ENCODE results near the gene NT5C3B. TPM values are rescaled to one million over a fixed set of nuclear protein-coding genes. Genes with fewer than 3 reads are reported as not detected.

Gene NT5C3B
- total RNA-seq, 1 experiment from 2014 or later: 78.8 TPM

GRCh38 chr17:41781404-41782110 lies 54.5 kb downstream of the NT5C3B start:
- Histone ChIP-seq H3K36me3 (ENCODE audit: low read depth, low read length) (no peaks in the 10 kb centered on the region; the same call in 1 of the 2 replicates), H3K4me2 (ENCODE audit: low read length) (no peak overlapping the region), H3K9ac (ENCODE audit: low read length) (no peak overlapping the region), H3K9me2 (replicated peaks; ENCODE audit: low read length) (no peaks in the 10 kb centered on the region), H3K4me3 (ENCODE audit: low read length) (no peak overlapping the region), H3K27me3 (ENCODE audit: low read length) (no peaks in the 10 kb centered on the region), H4K20me1 (ENCODE audit: low read length) (peaks cover 47% of the 10 kb centered on the region), H2AFZ (ENCODE audit: low read length) (no peak overlapping the region), H3K27ac (ENCODE audit: low read length) (no peak overlapping the region), H3F3A (ENCODE audit: low read length, unreplicated experiment) (no peaks in the 10 kb centered on the region), H3K4me1 (ENCODE audit: insufficient read depth, low read length) (peaks cover 32% of the 10 kb centered on the region), H3K79me2 (ENCODE audit: low read length) (peaks cover 64% of the 10 kb centered on the region), H3K9me3 (ENCODE audit: low read length) (no peaks in the 10 kb centered on the region)
- TF ChIP-seq EZH2phosphoT487 (IDR thresholded peaks at IDR 0.05; ENCODE audit: borderline replicate concordance, low read length) (no peak), EZH2 (IDR thresholded peaks at IDR 0.05; ENCODE audit: low read length, unreplicated experiment) (no peak), CTCF (conservative IDR thresholded peaks at IDR 0.05; ENCODE audit: low read depth, low read length) (no peak)
- ATAC-seq (no peak), DNase-seq (no peak)
- ChIA-PET CTCF (interaction anchor here (1.0 kb wide), 1 partner anchor 20 kb away, joined by 3 read pairs; no protein-coding TSS in a partner anchor), POLR2A (ENCODE audit: unreplicated experiment) (no interaction called here)
- intact Hi-C loops (cut with micrococcal nuclease): no loop called here
- BruUV-seq (replicated peaks): no TSS peak

- Histone ChIP-seq H3K9me3 (ENCODE audit: low read length) (no peaks in the 10 kb centered on the region), H3K4me3 (ENCODE audit: low read length) (no peak overlapping the region), H3K36me3 (ENCODE audit: low read depth, low read length) (no peaks in the 10 kb centered on the region; the same call in 1 of the 2 replicates), H4K20me1 (ENCODE audit: low read length) (peaks cover 41% of the 10 kb centered on the region), H3K9me2 (replicated peaks; ENCODE audit: low read length) (no peaks in the 10 kb centered on the region), H3K27ac (ENCODE audit: low read length) (no peak overlapping the region), H2AFZ (ENCODE audit: low read length) (no peak overlapping the region), H3K4me1 (ENCODE audit: insufficient read depth, low read length) (peaks cover 44% of the 10 kb centered on the region), H3K27me3 (ENCODE audit: low read length) (no peaks in the 10 kb centered on the region), H3K9ac (ENCODE audit: low read length) (no peak overlapping the region), H3F3A (ENCODE audit: low read length, unreplicated experiment) (no peaks in the 10 kb centered on the region), H3K79me2 (ENCODE audit: low read length) (peaks cover 68% of the 10 kb centered on the region), H3K4me2 (ENCODE audit: low read length) (no peak overlapping the region)
- CTCF ChIA-PET: no interaction called here
- ATAC-seq (no peak), DNase-seq (no peak)
- BruUV-seq (replicated peaks): no TSS peak
- POLR2A ChIA-PET (ENCODE audit: unreplicated experiment): no interaction called here
- intact Hi-C loops (cut with micrococcal nuclease): no loop called here
- TF ChIP-seq EZH2 (IDR thresholded peaks at IDR 0.05; ENCODE audit: low read length, unreplicated experiment) (no peak), EZH2phosphoT487 (IDR thresholded peaks at IDR 0.05; ENCODE audit: borderline replicate concordance, low read length) (no peak), CTCF (conservative IDR thresholded peaks at IDR 0.05; ENCODE audit: low read depth, low read length) (no peak)
These were observed 56.1 kb downstream of the NT5C3B start for GRCh38 chr17:41779954-41780353.
